MM.1S (cell line): ENCODE results near the gene CIT.

Source experiments
- EZH2phosphoT487 ChIP-seq: fragments of 300-600 bp; sonication (generic); IDR thresholded peaks from 2 replicates; pipeline ENCODE4 v1.6.1; 2018; ENCODE audit warnings: antibody characterized with exemption, low read length
- TF ChIP-seq, protein P1 (sequence below): fragments of 300-600 bp; sonication (generic); IDR thresholded peaks from 2 replicates; pipeline ENCODE4 v1.5.1; 2016; ENCODE audit warnings: antibody characterized with exemption, low read length, mixed read lengths

GRCh38 chr12:119786539-119786938 is 90.6 kb downstream of the CIT start:
- TF ChIP-seq, protein P1, sequence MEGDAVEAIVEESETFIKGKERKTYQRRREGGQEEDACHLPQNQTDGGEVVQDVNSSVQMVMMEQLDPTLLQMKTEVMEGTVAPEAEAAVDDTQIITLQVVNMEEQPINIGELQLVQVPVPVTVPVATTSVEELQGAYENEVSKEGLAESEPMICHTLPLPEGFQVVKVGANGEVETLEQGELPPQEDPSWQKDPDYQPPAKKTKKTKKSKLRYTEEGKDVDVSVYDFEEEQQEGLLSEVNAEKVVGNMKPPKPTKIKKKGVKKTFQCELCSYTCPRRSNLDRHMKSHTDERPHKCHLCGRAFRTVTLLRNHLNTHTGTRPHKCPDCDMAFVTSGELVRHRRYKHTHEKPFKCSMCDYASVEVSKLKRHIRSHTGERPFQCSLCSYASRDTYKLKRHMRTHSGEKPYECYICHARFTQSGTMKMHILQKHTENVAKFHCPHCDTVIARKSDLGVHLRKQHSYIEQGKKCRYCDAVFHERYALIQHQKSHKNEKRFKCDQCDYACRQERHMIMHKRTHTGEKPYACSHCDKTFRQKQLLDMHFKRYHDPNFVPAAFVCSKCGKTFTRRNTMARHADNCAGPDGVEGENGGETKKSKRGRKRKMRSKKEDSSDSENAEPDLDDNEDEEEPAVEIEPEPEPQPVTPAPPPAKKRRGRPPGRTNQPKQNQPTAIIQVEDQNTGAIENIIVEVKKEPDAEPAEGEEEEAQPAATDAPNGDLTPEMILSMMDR, result no peak
- no peak for TF ChIP-seq EZH2phosphoT487
